ENCODE data around the gene SMPX.

Gene SMPX

GRCh38 chrX:21715825-21716224 lies 42.1 kb downstream of the SMPX start:
- Histone ChIP-seq H3K36me3 (ENCODE audit: insufficient read depth, low read length) (no peaks in the 10 kb centered on the region), H3K27me3 (ENCODE audit: insufficient read depth, low read length) (no peaks in the 10 kb centered on the region), H4K20me1 (ENCODE audit: insufficient read depth, low read length) (no peaks in the 10 kb centered on the region), H3K4me2 (ENCODE audit: low read length) (no peak overlapping the region), H3K79me2 (ENCODE audit: insufficient read depth, low read length) (no peaks in the 10 kb centered on the region), H3K27ac (ENCODE audit: low read depth, low read length, poor library complexity, severe bottlenecking) (no peak overlapping the region), H3K9ac (ENCODE audit: low read length) (no peak overlapping the region), H2AFZ (ENCODE audit: low read length) (no peak overlapping the region), H3K4me3 (ENCODE audit: low read depth, low read length, poor library complexity, severe bottlenecking) (no peak overlapping the region), H3K4me1 (ENCODE audit: insufficient read depth, low read length, severe bottlenecking) (no peaks in the 10 kb centered on the region), H3K9me3 (ENCODE audit: low read length) (no peaks in the 10 kb centered on the region), H3F3A (ENCODE audit: insufficient read depth, low read length) (no peaks in the 10 kb centered on the region), H3K9me2 (ENCODE audit: low read depth, low read length) (no peaks in the 10 kb centered on the region)
- no peak for TF ChIP-seq CTCF (IDR thresholded peaks at IDR 0.05; ENCODE audit: low read length)
- no peak for TF ChIP-seq EZH2 (IDR thresholded peaks at IDR 0.05; ENCODE audit: borderline replicate concordance, low read length)

- no peak overlapping the region for H2AFZ ChIP-seq (ENCODE audit: low read length)
- no peaks in the 10 kb centered on the region for H3K4me1 ChIP-seq (ENCODE audit: insufficient read depth, low read length, severe bottlenecking)
- H3K36me3 ChIP-seq (ENCODE audit: insufficient read depth, low read length): no peaks in the 10 kb centered on the region
- TF ChIP-seq CTCF (IDR thresholded peaks at IDR 0.05; ENCODE audit: low read length) (no peak), EZH2 (IDR thresholded peaks at IDR 0.05; ENCODE audit: borderline replicate concordance, low read length) (no peak)
- no peaks in the 10 kb centered on the region for H3K9me3 ChIP-seq (ENCODE audit: low read length)
- no peak overlapping the region for H3K9ac ChIP-seq (ENCODE audit: low read length)
- H3F3A ChIP-seq (ENCODE audit: insufficient read depth, low read length): no peaks in the 10 kb centered on the region
- no peak overlapping the region for H3K27ac ChIP-seq (ENCODE audit: low read depth, low read length, poor library complexity, severe bottlenecking)
- no peaks in the 10 kb centered on the region for H3K27me3 ChIP-seq (ENCODE audit: insufficient read depth, low read length)
- no peaks in the 10 kb centered on the region for H4K20me1 ChIP-seq (ENCODE audit: insufficient read depth, low read length)
- H3K4me3 ChIP-seq (ENCODE audit: low read depth, low read length, poor library complexity, severe bottlenecking): no peak overlapping the region
- H3K9me2 ChIP-seq (ENCODE audit: low read depth, low read length): no peaks in the 10 kb centered on the region
- H3K4me2 ChIP-seq (ENCODE audit: low read length): no peak overlapping the region
- no peaks in the 10 kb centered on the region for H3K79me2 ChIP-seq (ENCODE audit: insufficient read depth, low read length)
Measured at GRCh38 chrX:21715337-21715736, 42.6 kb downstream of the SMPX start.

GRCh38 chrX:21711848-21712197 lies 46.1 kb downstream of the SMPX start:
- Histone ChIP-seq H3K9me2 (ENCODE audit: low read depth, low read length) (no peaks in the 10 kb centered on the region), H3K36me3 (ENCODE audit: insufficient read depth, low read length) (no peaks in the 10 kb centered on the region), H4K20me1 (ENCODE audit: insufficient read depth, low read length) (no peaks in the 10 kb centered on the region), H3K9me3 (ENCODE audit: low read length) (no peaks in the 10 kb centered on the region), H2AFZ (ENCODE audit: low read length) (no peak overlapping the region), H3K9ac (ENCODE audit: low read length) (no peak overlapping the region), H3F3A (ENCODE audit: insufficient read depth, low read length) (no peaks in the 10 kb centered on the region), H3K79me2 (ENCODE audit: insufficient read depth, low read length) (no peaks in the 10 kb centered on the region), H3K27me3 (ENCODE audit: insufficient read depth, low read length) (no peaks in the 10 kb centered on the region), H3K4me3 (ENCODE audit: low read depth, low read length, poor library complexity, severe bottlenecking) (no peak overlapping the region), H3K27ac (ENCODE audit: low read depth, low read length, poor library complexity, severe bottlenecking) (no peak overlapping the region), H3K4me1 (ENCODE audit: insufficient read depth, low read length, severe bottlenecking) (no peaks in the 10 kb centered on the region), H3K4me2 (ENCODE audit: low read length) (no peak overlapping the region)
- TF ChIP-seq EZH2 (IDR thresholded peaks at IDR 0.05; ENCODE audit: borderline replicate concordance, low read length) (no peak), CTCF (IDR thresholded peaks at IDR 0.05; ENCODE audit: low read length) (no peak)

Data from OCI-LY1 (cell line).